HG03521 (cell line): ENCODE data around the gene CTSL.
"Not testable (repeated sequence)": the region's sequence is repeated elsewhere in the genome, so short reads cannot be mapped to it uniquely, and the experiment has no call there.

Source experiments
- ATAC-seq: cut with Tn5 transposase; IDR thresholded peaks from one replicate; pipeline ENCODE4 v1.9.1; 2021; ENCODE audit warnings: mild to moderate bottlenecking, moderate library complexity; ENCODE audit not compliant: unreplicated experiment

CTSL gene

DNA sequence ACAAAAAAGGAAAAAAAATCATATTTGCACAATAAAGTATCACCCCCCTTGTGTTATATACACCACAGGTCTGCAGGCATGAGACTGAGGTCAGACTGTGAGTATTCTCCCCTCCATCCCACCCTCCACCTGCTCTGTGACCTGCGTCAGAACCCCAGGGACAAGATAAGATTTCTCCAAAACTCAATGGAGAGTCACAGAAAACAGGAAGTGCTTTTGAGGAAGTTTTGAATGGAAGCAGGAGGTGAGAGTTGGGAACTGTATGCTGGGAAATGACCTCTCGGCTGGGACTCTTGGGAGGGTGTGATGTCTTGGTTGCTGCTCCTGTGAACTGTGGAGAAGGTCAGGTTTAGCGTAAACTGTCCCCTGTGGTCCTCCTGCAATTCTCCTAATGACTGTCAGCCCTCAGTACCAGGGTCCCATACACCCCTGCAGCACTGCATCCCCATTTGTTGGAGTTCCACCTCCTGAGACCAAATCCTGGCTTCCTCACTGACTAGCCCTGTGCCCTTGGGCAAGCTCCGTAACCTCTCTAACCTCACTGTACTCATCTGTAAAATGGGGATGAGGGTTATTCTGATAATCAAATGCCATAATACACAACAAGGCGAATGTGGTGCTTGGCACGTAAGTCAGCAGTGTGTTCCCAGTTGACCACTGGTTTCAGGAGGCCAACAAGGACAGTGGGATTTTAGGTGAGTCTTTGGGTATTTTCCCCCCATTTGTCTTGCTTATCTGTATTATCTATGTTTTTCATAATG, 6.9 kb upstream of the CTSL start:
- no peak for ATAC-seq

DNA sequence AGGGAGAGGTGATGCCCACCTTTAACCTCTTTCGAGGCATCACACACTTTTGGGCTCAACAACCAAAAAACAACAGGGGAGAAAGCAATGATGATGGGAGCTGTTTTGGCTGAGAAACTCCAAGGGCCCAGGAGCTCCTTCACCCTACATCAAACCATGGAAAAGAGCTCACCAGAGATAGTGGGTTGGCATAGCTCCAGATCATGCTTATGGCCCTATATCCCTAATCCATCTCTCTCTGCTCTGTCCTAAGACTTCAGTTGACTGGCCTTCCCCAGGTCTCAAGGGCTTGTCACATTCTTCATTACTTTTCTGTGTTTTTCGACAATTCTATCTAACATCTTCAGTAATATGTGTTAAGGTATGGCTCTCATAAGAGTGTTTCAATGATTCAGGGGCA, 5.7 kb upstream of the CTSL start:
- no peak for ATAC-seq

DNA sequence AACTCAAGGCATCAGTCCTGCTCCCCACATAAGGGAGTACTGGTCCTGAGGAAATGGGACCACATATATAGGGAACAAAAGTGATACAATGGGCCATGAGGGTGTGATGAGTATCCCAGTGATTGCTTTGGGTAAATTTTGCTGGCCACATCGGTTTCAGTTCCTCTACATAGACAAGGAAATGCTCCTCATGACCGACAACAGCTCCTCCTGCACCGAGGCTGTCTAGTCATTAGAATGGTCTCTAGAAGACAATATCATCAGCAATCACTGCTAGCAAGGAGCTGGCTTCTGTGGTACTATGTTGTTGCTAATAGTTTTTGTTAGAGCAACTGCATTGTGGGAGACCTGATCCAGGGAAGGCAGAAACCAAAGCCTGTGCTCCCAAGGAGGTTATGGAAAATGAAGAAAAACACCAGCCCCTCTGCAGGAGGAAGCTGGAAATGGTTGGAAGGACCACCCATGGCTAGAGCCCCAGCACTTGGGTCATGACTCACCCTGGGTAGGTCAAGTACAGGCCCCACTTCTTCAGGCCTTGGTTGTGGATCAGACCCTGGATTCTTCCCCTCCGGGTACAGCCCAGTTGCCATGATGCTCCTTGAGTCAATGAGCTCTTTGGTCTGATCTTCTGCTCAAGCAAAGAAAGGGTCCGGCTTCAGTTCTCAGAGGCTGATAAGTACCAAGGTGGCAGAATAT, 3.4 kb upstream of the CTSL start:
- ATAC-seq = no peak

DNA sequence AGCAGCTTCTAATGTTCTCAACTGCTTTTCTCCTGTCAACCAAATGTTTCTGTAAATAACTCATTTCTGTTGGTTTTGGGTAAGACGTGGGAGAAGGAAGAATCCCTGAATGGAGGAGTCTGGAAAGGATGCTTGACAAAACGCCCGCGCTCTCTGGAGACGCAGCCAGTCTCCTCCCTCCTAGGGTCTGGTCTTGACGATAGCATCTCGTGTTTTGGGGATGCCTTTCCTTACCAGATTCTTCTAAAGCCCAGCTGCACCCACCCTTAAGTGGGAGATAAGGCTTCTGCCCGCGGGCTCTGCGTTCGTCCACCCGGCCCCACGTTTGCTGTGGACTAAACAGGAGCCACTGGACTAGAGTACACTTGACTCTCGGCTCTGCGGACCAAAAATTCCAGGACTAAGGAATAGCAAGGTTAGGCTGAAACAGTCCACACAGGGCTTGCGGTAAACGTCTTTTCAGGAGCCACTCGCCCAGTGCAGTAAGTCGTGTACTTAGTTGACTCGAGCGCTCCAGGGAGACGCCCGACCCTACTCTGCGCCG, 491 bp upstream of the CTSL start:
- no peak for ATAC-seq

DNA sequence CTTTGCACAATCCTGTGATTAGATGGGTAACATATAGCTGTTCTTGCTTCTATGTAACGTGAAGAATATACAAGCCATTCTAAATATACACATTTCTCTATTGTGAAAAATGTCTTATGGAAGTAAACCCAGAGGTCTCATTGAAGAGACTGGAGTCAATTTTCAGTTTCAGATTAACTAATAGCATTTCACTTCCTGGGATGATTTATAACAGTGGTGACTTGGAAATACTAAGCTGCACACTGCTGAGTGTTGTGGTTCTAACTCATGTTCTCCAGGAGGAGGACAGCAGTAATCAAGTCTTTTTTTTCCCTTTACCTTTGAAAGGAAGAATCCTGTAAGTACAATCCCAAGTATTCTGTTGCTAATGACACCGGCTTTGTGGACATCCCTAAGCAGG, 3.3 kb downstream of the CTSL start:
- no peak for ATAC-seq

DNA sequence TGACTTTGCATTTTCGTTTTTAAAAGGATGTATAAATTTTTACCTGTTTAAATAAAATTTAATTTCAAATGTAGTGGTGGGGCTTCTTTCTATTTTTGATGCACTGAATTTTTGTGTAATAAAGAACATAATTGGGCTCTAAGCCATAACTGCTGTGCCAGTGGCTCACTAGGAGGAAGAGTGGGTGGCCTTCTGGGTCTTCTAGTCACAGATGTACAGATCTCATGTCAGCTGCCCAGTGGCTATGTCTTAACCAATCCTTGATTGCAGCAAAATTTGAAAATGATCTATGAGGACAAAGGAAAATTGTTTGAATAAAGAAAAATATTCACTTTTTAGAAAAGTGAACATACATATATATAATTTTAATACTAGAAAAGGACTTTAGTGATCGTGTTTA, 5.4 kb downstream of the CTSL start:
- no peak for ATAC-seq

DNA sequence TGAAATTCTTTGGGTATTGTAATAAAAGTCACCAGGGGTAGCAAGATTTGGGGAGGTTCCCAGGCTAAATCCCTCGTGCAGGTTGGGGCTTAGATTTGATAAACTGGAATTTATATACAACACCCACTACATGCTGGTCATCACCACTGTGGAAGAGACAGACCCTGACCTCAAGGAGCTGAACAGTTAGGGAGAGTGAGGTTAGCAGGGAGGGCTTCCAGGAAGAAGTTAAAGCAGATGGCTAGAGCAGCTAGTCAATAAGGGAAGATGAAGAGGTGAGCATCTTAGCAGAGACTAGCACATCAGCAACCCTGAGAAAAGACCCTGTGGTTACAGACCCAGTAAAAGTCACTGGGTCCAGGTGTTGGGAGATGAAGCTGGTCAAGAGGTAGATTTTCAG, 6.4 kb downstream of the CTSL start:
- no peak for ATAC-seq

DNA sequence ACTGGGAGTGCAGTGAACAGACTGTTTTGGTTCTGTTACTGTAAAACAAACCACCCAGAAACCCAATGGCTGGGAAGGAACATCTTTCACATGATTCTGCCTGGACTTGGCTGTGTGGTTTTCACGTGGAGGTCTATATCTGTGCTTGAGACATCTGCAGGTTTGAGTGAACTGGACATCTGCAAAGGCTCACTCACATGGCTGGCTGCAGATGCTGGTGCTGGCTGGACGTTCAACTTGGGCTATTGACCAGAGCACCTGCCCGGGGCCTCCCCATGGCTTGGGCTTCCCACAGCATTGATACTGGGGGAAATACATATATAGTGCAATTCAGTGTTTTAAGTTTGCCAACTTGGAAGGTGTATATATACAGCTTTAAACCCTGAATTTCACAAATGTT, 6.8 kb downstream of the CTSL start:
- ATAC-seq = no peak

DNA sequence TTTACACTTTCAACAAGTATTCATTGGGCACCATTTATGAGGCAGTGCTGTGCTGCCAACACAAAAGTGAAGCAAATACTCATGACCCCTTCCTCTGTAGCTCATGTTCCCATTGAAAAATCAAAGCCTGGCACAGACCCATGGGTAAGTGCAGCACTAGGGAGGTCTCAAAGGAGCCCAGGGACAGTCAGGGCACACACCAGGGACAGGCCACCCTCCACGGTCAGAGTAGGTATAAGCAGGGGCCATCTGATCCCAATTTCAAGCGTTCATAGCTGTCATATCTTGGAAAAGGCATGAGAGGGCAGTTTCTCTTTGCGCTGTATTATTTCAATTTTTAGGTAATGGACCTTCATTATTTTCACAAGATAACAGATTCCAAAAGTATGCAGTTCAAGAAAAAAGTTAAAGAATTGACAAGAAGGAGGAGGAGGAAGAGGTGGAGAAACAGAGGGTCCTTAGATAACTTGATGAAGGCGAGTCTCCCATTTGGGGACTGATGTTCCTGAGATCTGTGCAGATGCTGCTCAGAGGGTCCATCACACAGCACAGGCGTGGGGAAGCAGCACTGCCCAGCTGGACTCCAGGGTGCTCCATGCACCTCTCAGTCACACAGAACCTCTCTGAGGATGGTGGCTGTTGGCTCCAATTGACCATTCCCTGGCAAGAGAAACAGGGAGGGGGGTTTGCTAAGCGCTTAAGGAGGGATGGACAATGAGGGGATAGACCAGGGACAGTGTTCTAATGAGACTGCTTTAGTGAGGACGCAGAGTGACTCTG, 7.5 kb downstream of the CTSL start:
- ATAC-seq = no peak

DNA sequence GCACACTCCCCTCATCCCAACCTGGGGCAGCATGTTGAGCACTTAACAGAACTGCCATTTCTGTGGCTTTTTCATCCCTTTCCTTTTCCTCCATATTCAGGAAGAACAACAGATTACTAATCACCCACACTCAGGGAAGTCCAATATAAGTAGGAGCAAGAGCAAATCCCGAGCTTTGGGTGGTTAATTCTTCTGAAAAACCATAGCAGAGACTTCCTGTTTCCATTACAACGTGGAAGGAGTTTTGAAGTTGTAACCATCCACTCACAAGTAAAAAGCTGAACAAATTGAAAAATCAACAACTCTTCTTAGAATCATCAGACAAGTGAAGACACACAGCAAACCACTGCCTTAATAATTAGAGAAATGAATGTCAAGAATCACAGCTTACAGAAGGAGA, 8.2 kb downstream of the CTSL start:
- ATAC-seq = no peak

DNA sequence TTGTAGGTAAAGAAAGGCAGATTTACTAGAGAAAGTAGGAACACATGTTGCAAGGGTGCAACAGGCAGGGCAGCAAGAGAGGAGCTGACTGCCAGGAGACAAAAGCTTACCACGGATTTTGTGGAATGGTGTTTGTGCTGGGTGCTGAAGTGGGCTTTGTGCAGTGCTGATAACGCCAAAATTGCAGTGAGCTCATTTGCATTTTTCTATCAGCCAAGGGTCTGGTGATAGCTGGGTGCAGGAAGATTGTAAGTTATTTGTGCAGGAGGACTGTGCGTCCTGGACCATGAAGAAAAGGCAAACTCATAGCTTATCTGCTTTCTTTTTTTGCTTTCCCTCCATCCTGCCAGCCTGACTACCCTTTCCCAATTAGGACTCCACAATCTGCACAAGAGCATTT, 13.6 kb downstream of the CTSL start:
- no peak for ATAC-seq

DNA sequence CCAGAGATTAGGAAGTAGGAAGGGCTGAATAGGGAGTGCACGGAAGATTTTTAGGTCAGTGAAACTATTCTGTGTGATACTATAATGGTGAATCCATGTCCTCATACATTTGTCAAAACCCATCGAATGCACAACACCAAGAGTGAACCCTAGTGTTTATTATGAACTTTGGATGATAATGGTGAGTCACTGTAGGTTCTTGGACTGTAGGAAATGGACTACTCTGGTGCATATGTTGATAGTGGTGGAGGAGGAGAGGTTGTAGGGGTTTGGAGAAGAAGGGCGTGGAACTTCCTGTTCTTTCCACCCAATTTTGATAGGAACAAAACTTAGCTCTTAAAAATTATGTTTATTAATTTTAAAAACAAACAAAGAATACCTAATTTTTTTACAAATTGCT, 14.3 kb downstream of the CTSL start:
- ATAC-seq = no peak

DNA sequence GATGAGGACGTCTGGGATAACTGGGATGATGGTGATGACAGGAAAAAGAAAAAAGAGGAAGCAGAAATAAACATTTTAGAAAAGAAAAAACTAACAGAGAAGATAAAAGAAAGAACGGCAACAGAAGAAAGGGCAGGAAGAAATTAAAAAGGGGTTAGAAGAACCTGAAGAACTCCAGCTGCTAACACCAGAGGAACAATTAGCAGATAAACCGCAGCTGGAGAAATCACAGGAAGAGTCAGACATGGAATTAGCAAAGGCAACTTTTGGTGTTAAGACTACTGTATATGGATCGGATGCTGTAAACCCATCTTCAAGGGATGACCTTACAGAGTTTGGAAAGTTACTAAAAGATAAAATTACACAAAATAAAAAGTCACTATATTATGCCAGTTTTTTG, 15.4 kb downstream of the CTSL start:
- no peak for ATAC-seq

DNA sequence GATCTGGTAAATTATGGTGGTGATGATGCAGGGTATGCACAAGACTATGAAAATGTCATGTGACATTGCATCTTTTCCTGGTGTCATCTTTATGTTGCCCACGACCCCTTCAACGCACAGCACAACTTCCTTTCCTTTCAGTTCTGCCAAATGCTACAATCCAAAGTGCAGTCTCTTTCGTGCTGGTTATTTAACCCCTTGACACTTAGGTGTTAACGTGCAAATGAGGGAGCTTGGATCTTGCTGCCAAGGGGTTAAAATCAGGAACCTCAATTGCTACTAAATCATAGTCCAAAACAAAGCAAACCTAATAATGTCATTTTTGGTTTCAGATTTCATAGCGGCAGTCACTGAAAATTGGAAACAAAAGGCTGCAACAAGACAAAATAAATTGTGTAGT, 16.0 kb downstream of the CTSL start:
- ATAC-seq = no peak

DNA sequence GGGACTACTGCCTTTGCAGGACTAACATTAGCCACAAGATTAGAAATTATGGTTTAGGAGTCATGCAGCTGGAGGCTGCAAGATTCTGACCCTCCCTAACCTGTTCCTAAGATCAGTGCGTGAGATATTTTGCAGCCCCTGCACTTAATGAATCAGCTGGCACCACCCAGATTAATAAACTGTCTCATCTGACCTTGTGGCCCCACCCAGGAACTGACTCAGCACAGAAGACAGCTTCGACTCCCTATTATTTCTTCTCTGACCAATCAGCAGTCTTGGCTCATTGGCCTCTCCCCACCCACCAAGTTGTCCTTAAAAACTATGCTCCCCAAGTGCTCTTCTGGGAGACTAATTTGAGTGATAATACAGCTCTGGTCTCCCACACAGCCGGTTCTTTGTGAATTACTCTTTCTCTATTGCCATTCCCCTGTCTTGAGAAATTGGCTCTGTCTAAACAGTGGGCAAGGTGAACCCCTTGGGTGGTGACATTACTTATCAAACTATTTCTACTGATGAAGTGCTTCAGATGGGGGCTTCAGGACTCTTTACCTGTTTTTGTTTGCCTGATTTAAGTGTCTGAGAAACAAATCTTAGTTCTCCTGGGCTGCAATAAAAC, 17.0 kb downstream of the CTSL start:
- no peak for ATAC-seq

DNA sequence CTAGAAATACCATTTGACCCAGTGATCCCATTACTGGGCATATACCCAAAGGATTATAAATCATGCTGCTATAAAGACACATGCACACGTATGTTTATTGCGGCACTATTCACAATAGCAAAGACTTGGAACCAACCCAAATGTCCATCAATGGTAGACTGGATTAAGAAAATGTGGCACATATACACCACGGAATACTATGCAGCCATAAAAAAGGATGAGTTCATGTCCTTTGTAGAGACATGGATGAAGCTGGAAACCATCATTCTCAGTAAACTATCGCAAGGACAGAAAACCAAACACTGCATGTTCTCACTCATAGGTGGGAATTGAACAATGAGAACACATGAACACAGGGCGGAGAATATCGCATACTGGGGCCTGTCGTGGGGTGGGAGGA, 18.3 kb downstream of the CTSL start:
- not testable (repeated sequence) for ATAC-seq

DNA sequence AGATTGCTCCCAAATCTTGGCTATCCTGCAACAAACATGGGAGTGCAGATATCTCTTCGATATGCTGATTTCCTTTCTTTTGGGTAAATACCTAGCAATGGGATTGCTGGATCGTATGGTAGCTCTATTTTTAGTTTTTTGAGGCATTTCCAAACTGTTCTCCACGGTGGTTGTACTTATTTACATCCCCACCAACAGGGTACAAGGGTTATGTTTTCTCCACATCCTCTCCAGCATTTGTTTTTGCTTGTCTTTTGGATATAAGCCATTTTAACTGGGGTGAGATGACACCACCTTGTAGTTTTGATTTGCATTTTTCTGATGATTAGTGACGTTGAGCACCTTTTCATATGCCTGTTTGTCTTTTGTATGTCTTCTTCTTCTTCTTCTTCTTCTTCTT, 20.3 kb downstream of the CTSL start:
- no peak for ATAC-seq

DNA sequence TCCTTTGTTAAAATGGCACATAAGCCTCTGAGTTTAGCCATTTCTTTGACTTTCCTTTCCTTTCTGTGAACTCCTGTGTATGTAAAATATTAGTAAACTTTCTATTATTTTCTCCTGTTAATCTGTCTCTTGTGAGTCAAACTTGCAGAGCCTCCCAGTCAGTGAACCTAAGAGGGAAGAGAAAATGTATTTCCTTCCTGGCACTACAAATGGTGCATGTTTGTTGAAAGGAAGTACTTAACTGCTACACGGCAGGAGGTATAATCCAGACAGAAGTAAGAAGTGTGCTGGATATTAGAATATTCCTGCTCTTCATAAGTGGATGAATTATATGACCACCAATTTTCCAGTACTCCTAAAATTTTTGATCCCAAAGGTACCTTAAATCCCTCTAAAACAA, 23.0 kb downstream of the CTSL start:
- no peak for ATAC-seq

DNA sequence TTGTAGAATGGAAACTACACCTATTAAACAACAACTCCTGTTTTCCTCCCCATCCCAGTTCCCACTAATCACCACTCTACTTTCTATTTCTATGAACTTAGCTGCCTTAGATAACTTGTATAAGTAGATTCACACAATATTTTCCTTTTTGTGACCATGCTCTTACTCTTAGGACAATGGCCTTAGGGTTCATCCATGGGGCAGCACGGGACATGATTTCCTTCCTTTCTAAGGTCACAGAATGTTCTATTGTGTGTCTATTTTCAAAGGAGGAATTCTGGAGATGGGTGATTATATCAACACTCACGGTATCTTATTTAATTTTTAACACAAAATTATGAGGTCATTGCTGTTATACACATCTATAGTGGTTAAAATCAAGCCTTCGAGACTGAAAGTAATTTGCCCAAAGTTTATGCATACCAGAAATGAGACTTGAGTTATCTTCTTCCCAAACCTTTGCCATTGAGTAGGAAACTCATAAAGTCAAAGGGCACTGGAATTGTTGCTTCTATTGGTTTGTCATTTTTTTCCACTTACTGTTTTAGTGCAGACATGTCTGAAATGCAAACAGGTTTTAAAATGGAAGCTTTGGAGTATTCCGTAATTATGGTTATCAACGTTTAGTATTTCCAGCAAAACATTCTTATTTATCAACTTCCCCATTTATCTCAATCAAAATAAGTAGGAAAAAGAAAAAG, 23.6 kb downstream of the CTSL start:
- ATAC-seq = no peak

DNA sequence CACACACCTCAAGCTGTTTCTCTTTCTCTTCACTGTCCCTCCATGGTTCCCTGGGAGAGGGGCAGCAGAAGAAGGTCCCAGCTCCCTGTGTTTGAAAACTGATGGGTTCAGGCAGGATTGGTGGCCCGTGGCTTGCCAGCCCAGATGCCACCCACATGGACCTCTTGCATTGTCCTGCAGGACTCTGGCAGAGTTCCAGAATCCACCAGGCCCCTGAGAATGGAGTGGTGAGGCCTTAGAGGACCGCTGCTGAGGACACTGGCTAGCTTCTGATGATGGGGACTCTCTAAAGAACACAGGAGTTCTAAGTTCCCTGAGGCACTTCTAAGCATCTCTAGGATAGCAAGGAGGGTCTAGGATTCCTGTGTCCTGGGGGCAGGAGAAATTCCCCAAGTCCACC, 24.8 kb downstream of the CTSL start:
- ATAC-seq = no peak

DNA sequence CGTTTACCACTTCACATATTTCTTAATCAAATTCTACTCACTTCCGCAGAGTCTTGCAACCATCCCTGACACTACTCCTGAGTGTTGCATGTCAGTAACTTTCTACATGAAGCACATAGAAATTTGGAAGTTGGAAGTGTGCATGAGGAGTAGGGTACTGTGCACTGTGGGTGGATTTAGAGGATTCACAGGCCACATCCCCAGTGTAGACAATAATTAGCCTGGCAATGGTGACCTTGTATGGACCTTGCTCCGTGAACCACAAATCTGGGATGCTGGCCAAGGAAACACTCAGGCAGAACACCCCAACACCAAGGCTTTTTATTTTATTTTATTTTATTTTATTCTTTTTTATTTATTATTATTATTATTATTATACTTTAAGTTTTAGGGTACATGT, 25.5 kb downstream of the CTSL start:
- ATAC-seq = no peak
